HFFc6 (cell line): ENCODE results near the gene FRMD5. TPM values are rescaled to one million over a fixed set of nuclear protein-coding genes. Genes with fewer than 3 reads are reported as not detected.

ENCODE experiments used
- DNase-seq: peaks from one replicate; pipeline ENCODE4 v3.0.0-alpha.2; 2018
- H3K27ac Mint-ChIP-seq: 2 replicates; pipeline ENCODE4 v1.8.0; 2020; ENCODE audit warnings: mild to moderate bottlenecking, mixed read lengths
- H3K27me3 Mint-ChIP-seq: 2 replicates; pipeline ENCODE4 v1.8.0; 2021; ENCODE audit warnings: mild to moderate bottlenecking, moderate library complexity, mixed read lengths; ENCODE audit not compliant: insufficient read depth
- H3K36me3 Mint-ChIP-seq: 2 replicates; pipeline ENCODE4 v1.8.0; 2021; ENCODE audit warnings: low read depth, mixed read lengths
- H3K4me1 Mint-ChIP-seq: 2 replicates; pipeline ENCODE4 v1.8.0; 2020; ENCODE audit warnings: low read depth, mixed read lengths
- H3K4me3 Mint-ChIP-seq: 2 replicates; pipeline ENCODE4 v1.8.0; 2020; ENCODE audit warnings: mild to moderate bottlenecking, moderate library complexity, mixed read lengths
- H3K9me3 Mint-ChIP-seq: 2 replicates; pipeline ENCODE4 v1.8.0; 2020; ENCODE audit warnings: mild to moderate bottlenecking, mixed read lengths
- CTCF ChIP-seq: fragments of 200-600 bp; sonication (generic); IDR thresholded peaks from 2 replicates; pipeline ENCODE4 v1.5.0; 2021; ENCODE audit warnings: antibody characterized with exemption, mild to moderate bottlenecking
- total RNA-seq, 6 experiments: library from RNA; stranded (reverse); fragmentation: NEBNext Ultra II Directional; extraction: Animal tissue kit (Norgen Biotek cat#: 25700); gene quantifications; 2 replicates in 1 of 6; 3 replicates in 5 of 6; pipeline ENCODE4 v1.2.3, GENCODE V29; 2021

FRMD5 gene
- total RNA-seq, 6 experiments from 2014 or later, result 0.67 to 1.1 (median 0.94) TPM

- H3K36me3 Mint-ChIP-seq, result no peaks in the 10 kb centered on the region
- no peaks in the 10 kb centered on the region for H3K9me3 Mint-ChIP-seq
- H3K4me1 Mint-ChIP-seq, result peaks cover 18% of the 10 kb centered on the region
- no peak for TF ChIP-seq CTCF
- no peak overlapping the region for H3K4me3 Mint-ChIP-seq
- no peak for DNase-seq
- H3K27me3 Mint-ChIP-seq, result peaks cover 6% of the 10 kb centered on the region
- no peak overlapping the region for H3K27ac Mint-ChIP-seq
These were observed 263.2 kb downstream of the FRMD5 start for GRCh38 chr15:43931790-43932435.

GRCh38 chr15:43931119-43931518 is 264.0 kb downstream of the FRMD5 start:
- DNase-seq, result no peak
- H3K27me3 Mint-ChIP-seq, result peaks cover 6% of the 10 kb centered on the region
- H3K36me3 Mint-ChIP-seq, result no peaks in the 10 kb centered on the region
- H3K4me1 Mint-ChIP-seq, result peaks cover 22% of the 10 kb centered on the region
- TF ChIP-seq CTCF, result no peak
- H3K4me3 Mint-ChIP-seq, result no peak overlapping the region
- H3K27ac Mint-ChIP-seq, result no peak overlapping the region
- no peaks in the 10 kb centered on the region for H3K9me3 Mint-ChIP-seq

- Mint-ChIP-seq H3K9me3 (no peaks in the 10 kb centered on the region), H3K36me3 (no peaks in the 10 kb centered on the region), H3K4me1 (peaks cover 28% of the 10 kb centered on the region), H3K27me3 (peaks cover 6% of the 10 kb centered on the region), H3K4me3 (no peak overlapping the region), H3K27ac (no peak overlapping the region)
- no peak for DNase-seq
- no peak for TF ChIP-seq CTCF
These were observed 264.5 kb downstream of the FRMD5 start for GRCh38 chr15:43930556-43930955.

GRCh38 chr15:43930079-43930478 is 265.0 kb downstream of the FRMD5 start:
- Mint-ChIP-seq H3K27me3 (peaks cover 6% of the 10 kb centered on the region), H3K36me3 (no peaks in the 10 kb centered on the region), H3K9me3 (no peaks in the 10 kb centered on the region), H3K4me1 (peaks cover 33% of the 10 kb centered on the region), H3K4me3 (no peak overlapping the region), H3K27ac (no peak overlapping the region)
- no peak for TF ChIP-seq CTCF
- DNase-seq, result no peak

GRCh38 chr15:43928152-43928551 is 266.9 kb downstream of the FRMD5 start:
- Mint-ChIP-seq H3K9me3 (no peaks in the 10 kb centered on the region), H3K36me3 (no peaks in the 10 kb centered on the region), H3K4me1 (peaks cover 21% of the 10 kb centered on the region), H3K4me3 (no peak overlapping the region), H3K27me3 (peaks cover 2% of the 10 kb centered on the region; the same call in 1 of the 2 replicates), H3K27ac (no peak overlapping the region)
- DNase-seq, result no peak
- TF ChIP-seq CTCF, result no peak
